GM12878 (cell line): ENCODE measurements around the gene ARHGAP9.
A peak's percentile ranks its signal among the peaks of the same experiment; 100 is the strongest.

Experiments
- ATF2 ChIP-seq: IDR thresholded peaks from 2 replicates; pipeline ENCODE4 v1.6.1; 2012; ENCODE audit warnings: low read length, inconsistent platforms
- MTA3 ChIP-seq: IDR thresholded peaks from 2 replicates; pipeline ENCODE4 v1.6.1; 2012; ENCODE audit warnings: low read length, inconsistent platforms, borderline replicate concordance
- POLR2A ChIP-seq: IDR thresholded peaks from 2 replicates; pipeline ENCODE4 v1.6.1; 2011; ENCODE audit warnings: low read depth, mild to moderate bottlenecking, low read length
- POLR2AphosphoS5 ChIP-seq: IDR thresholded peaks from 2 replicates; pipeline ENCODE4 v1.6.1; 2011; ENCODE audit warnings: mild to moderate bottlenecking, low read length, inconsistent platforms
- TAF1 ChIP-seq: IDR thresholded peaks from 2 replicates; pipeline ENCODE4 v1.6.1; 2011; ENCODE audit warnings: mild to moderate bottlenecking, low read depth, low read length, borderline replicate concordance
- TF ChIP-seq, protein P1 (sequence below), 3 experiments: IDR thresholded peaks in 2 of 3; conservative IDR thresholded peaks in 1 of 3; 2 replicates each; pipeline ENCODE4 v1.5.1; 2011; ENCODE audit warnings: low read depth in 3 of 3, low read length in 3 of 3, mild to moderate bottlenecking in 3 of 3, control low read depth in 2 of 3, moderate library complexity in 2 of 3, inconsistent platforms in 1 of 3, mixed read lengths in 1 of 3; ENCODE audit not compliant: control insufficient read depth in 2 of 3, insufficient read depth in 1 of 3; ENCODE audit errors: extremely low read depth in 1 of 3

- TF ChIP-seq ATF2 (no peak), TAF1 (no peak; the same call in 1 of the 2 replicates), POLR2A (no peak), MTA3 (no peak), POLR2AphosphoS5 (peak; percentile 67; the same call in 1 of the 2 replicates)
- TF ChIP-seq, protein P1, sequence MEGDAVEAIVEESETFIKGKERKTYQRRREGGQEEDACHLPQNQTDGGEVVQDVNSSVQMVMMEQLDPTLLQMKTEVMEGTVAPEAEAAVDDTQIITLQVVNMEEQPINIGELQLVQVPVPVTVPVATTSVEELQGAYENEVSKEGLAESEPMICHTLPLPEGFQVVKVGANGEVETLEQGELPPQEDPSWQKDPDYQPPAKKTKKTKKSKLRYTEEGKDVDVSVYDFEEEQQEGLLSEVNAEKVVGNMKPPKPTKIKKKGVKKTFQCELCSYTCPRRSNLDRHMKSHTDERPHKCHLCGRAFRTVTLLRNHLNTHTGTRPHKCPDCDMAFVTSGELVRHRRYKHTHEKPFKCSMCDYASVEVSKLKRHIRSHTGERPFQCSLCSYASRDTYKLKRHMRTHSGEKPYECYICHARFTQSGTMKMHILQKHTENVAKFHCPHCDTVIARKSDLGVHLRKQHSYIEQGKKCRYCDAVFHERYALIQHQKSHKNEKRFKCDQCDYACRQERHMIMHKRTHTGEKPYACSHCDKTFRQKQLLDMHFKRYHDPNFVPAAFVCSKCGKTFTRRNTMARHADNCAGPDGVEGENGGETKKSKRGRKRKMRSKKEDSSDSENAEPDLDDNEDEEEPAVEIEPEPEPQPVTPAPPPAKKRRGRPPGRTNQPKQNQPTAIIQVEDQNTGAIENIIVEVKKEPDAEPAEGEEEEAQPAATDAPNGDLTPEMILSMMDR (IDR thresholded peaks at IDR 0.05 in 2 of 3, conservative IDR thresholded peaks at IDR 0.05 in 1 of 3; ENCODE audit: control insufficient read depth in 2 of 3, extremely low read depth in 1 of 3, insufficient read depth in 1 of 3, low read depth in 3 of 3, low read length in 3 of 3): no peak
Measured at GRCh38 chr12:57458665-57459054, 21.0 kb downstream of the ARHGAP9 start.
